ENCODE measurements around the gene JPT1. TPM values are rescaled to one million over a fixed set of nuclear protein-coding genes. Genes with fewer than 3 reads are reported as not detected.
A peak's percentile ranks its signal among the peaks of the same experiment; 100 is the strongest.
"Not testable (repeated sequence)": the region's sequence is repeated elsewhere in the genome, so short reads cannot be mapped to it uniquely, and the experiment has no call there.

Gene JPT1
- total RNA-seq, 1 donor from 2014 or later = 61.1 TPM

DNA sequence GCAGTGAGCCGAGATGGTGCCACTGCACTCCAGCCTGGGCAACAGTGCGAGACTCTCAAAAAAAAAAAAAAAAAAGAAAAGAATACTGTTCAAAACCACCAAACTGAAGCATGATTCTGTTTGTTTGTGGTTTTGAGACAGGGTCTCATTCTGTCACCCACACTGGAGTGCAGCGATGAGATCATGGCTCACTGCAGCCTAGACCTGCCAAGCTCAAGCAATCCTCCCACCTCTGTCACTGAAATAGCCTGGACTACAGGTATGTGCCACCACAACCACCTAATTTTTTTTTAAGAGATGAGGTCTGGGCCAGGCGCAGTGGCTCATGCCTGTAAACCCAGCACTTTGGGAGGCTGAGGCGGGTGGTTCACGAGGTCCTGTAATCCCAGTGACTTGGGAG, 24.1 kb upstream of the JPT1 start:
- DNase-seq = no peak
- H3K4me3 ChIP-seq = no peak overlapping the region
- TF ChIP-seq, protein P1, sequence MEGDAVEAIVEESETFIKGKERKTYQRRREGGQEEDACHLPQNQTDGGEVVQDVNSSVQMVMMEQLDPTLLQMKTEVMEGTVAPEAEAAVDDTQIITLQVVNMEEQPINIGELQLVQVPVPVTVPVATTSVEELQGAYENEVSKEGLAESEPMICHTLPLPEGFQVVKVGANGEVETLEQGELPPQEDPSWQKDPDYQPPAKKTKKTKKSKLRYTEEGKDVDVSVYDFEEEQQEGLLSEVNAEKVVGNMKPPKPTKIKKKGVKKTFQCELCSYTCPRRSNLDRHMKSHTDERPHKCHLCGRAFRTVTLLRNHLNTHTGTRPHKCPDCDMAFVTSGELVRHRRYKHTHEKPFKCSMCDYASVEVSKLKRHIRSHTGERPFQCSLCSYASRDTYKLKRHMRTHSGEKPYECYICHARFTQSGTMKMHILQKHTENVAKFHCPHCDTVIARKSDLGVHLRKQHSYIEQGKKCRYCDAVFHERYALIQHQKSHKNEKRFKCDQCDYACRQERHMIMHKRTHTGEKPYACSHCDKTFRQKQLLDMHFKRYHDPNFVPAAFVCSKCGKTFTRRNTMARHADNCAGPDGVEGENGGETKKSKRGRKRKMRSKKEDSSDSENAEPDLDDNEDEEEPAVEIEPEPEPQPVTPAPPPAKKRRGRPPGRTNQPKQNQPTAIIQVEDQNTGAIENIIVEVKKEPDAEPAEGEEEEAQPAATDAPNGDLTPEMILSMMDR (IDR thresholded peaks at IDR 0.05) = no peak
- intact Hi-C loops (cut with DNase I) = loop anchor here (10.0 kb wide), 1 partner anchor 64 kb away; no protein-coding TSS in a partner anchor
- H3K36me3 ChIP-seq = peaks cover 70% of the 10 kb centered on the region
- no peaks in the 10 kb centered on the region for H3K9me3 ChIP-seq
- no peaks in the 10 kb centered on the region for H3K27me3 ChIP-seq (ENCODE audit: low read depth)
- ATAC-seq = no peak
- H3K4me1 ChIP-seq = peaks cover 20% of the 10 kb centered on the region
- H3K27ac ChIP-seq = no peak overlapping the region

DNA sequence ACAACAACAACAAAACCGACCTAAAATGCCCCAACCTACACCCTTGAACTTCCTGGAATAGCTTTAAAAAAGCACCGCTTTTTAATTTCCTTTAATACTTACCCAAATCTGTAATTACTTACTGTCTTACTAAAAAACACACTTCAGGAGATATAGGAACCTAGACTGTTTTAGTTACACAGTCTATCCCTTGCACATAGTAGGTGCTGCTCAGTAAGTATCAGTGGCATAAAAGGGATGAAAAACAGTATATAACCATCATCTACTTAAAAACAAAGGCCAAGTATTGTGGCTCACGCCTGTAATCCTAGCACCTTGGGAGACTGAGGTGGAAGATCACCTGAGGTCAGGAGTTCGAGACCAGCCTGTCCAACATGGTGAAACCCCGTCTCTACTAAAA, 22.3 kb upstream of the JPT1 start:
- intact Hi-C loops (cut with DNase I) = loop anchor here (10.0 kb wide), 1 partner anchor 62 kb away; no protein-coding TSS in a partner anchor
- Histone ChIP-seq H3K4me3 (no peak overlapping the region), H3K4me1 (peaks cover 20% of the 10 kb centered on the region), H3K27ac (no peak overlapping the region), H3K27me3 (ENCODE audit: low read depth) (no peaks in the 10 kb centered on the region), H3K36me3 (peaks cover 87% of the 10 kb centered on the region), H3K9me3 (no peaks in the 10 kb centered on the region)
- TF ChIP-seq, protein P1 (IDR thresholded peaks at IDR 0.05) = no peak
- DNase-seq = no peak
- no peak for ATAC-seq

DNA sequence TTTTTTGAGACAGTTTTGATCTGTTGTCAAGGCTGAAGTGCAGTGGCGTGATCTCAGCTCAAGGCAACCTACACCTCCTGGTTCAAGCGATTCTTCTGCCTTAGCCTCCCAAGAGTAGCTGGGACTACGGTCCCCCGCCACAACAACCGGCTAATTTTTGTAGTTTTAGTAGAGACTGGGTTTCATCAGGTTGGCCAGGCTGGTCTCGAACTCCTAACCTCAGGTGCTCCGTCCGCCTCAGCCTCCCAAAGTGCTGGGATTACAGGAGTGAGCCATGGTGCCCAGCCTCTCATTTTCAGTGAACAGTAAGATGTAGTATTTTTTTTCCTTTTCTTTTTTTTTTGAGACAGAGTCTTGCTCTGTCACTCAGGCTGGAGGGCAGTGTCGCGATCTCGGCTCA, 20.7 kb upstream of the JPT1 start:
- Histone ChIP-seq H3K36me3 (peaks cover 98% of the 10 kb centered on the region), H3K9me3 (no peaks in the 10 kb centered on the region), H3K4me1 (peaks cover 10% of the 10 kb centered on the region), H3K27me3 (ENCODE audit: low read depth) (no peaks in the 10 kb centered on the region), H3K27ac (no peak overlapping the region), H3K4me3 (no peak overlapping the region)
- DNase-seq (peak; percentile 31), ATAC-seq (no peak)
- intact Hi-C loops (cut with DNase I) = loop anchor here (10.0 kb wide), 1 partner anchor 60 kb away; no protein-coding TSS in a partner anchor
- TF ChIP-seq, protein P1 (IDR thresholded peaks at IDR 0.05) = no peak

DNA sequence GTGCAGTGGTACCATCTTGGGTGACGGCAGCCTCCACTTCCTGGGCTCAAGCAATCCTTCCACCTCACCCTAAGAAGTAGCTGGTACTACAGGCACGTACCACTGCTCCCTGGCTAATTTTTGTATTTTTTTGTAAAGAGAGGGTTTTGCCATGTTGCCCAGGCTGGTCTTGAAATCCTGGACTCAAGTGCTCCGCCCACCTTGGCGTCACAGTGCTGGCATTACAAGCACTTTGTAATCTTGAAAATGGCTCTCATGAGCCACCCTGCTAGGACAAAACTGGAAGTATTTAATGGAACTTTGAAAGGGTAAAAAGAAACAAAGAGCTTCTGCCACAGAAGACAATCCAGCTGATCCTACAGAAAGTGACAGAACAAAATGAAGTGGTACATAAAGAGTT, 19.2 kb upstream of the JPT1 start:
- Histone ChIP-seq H3K4me3 (no peak overlapping the region), H3K27ac (no peak overlapping the region), H3K4me1 (peaks cover 8% of the 10 kb centered on the region), H3K9me3 (no peaks in the 10 kb centered on the region), H3K36me3 (peaks cover 97% of the 10 kb centered on the region), H3K27me3 (ENCODE audit: low read depth) (no peaks in the 10 kb centered on the region)
- intact Hi-C loops (cut with DNase I) = loop anchor here (10.0 kb wide), 1 partner anchor 59 kb away; no protein-coding TSS in a partner anchor
- DNase-seq = peak; percentile 44
- ATAC-seq = peak in 1 of 2 donors; percentile 46
- TF ChIP-seq, protein P1 (IDR thresholded peaks at IDR 0.05) = no peak

DNA sequence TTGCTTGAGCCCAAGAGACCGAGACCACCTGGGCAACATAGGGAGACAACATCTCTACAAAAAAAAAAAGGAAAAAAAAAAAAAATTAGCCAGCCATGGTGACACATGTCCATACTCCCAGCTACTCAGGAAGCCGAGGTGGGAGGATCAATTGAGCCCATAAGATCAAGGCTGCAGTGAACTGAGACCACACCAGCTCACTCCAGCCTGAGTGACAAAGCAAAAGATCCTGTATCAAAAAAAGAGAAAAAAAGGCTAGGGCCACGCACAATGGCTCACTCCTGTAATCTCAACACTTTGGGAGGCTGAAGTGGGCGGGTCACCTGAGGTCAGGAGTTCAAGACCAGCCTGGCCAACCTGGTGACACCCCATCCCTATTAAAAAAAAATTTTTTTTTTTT, 14.7 kb upstream of the JPT1 start:
- intact Hi-C loops (cut with DNase I) = no loop called here
- Histone ChIP-seq H3K27me3 (ENCODE audit: low read depth) (no peaks in the 10 kb centered on the region), H3K4me3 (no peak overlapping the region), H3K4me1 (peaks cover 8% of the 10 kb centered on the region), H3K27ac (no peak overlapping the region), H3K36me3 (peaks cover 93% of the 10 kb centered on the region), H3K9me3 (no peaks in the 10 kb centered on the region)
- DNase-seq = no peak
- TF ChIP-seq, protein P1 (IDR thresholded peaks at IDR 0.05) = no peak
- no peak for ATAC-seq

DNA sequence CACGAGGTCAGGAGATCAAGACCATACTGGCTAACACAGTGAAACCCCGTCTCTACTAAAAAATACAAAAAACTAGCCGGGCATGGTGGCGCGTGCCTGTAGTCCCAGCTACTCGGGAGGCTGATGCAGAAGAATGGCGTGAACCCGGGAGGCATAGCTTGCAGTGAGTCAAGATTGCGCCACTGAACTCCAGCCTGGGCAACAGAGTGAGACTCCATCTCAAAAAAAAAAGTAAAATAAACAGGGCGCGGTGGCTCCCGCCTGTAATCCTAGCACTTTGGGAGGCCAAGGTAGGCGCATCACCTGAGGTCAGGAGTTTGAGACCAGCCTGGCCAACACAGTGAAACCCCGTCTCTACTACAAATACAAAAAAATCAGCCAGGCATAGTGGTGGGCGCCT, 10.3 kb upstream of the JPT1 start:
- H3K4me3 ChIP-seq; H3K4me1 ChIP-seq; H3K9me3 ChIP-seq; ATAC-seq; H3K27ac ChIP-seq; intact Hi-C loops (cut with DNase I); DNase-seq; H3K27me3 ChIP-seq (ENCODE audit: low read depth): not testable (repeated sequence)
- H3K36me3 ChIP-seq = peaks cover 50% of the 10 kb centered on the region
